Activated T-cell treated with anti-CD3 and anti-CD28 coated beads, Interleukin-2, amount 50 U/mL, for 24 hours (primary cell): ENCODE results near the gene ARHGAP23.
"Not testable (repeated sequence)": the region's sequence is repeated elsewhere in the genome, so short reads cannot be mapped to it uniquely, and the experiment has no call there.

ENCODE experiments used
- DNase-seq: peaks from one replicate; pipeline ENCODE4 v3.0.0-alpha.2; 2020
- H3K27ac Mint-ChIP-seq: 2 replicates; pipeline ENCODE4 v1.8.0; 2020; ENCODE audit warnings: mild to moderate bottlenecking, mixed read lengths
- H3K27me3 Mint-ChIP-seq: 2 replicates; pipeline ENCODE4 v1.8.0; 2020; ENCODE audit warnings: mixed read lengths
- H3K36me3 Mint-ChIP-seq: 2 replicates; pipeline ENCODE4 v1.8.0; 2020; ENCODE audit warnings: low read depth, mixed read lengths
- H3K4me1 Mint-ChIP-seq: 2 replicates; pipeline ENCODE4 v1.8.0; 2020; ENCODE audit warnings: low read depth, mixed read lengths
- H3K4me3 Mint-ChIP-seq: 2 replicates; pipeline ENCODE4 v1.8.0; 2020; ENCODE audit warnings: mild to moderate bottlenecking, moderate library complexity, mixed read lengths
- H3K9me3 Mint-ChIP-seq: 2 replicates; pipeline ENCODE4 v1.8.0; 2020; ENCODE audit warnings: mixed read lengths

Gene ARHGAP23

DNA sequence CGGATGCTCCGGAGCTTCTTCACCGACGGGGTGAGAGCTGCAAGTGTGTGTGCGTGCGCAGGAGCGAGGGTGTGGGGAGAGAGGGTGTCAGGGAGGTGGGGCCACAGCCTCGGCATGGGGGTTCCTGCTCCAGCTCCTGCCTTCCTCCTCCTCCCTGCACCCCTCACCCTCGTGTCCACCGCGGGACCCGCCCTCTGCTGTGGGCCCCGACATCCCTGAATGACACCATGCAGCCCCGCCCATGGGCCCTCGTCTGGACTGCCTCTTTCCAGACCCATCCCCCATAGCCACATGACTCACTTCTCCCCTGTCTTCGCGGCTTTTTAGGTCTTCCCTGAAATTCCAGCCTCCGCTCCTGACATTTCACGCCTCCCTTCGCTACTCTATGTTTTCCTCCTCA is 41.6 kb downstream of the ARHGAP23 start:
- Mint-ChIP-seq H3K4me3 (no peak overlapping the region), H3K27me3 (no peaks in the 10 kb centered on the region), H3K9me3 (no peaks in the 10 kb centered on the region), H3K4me1 (no peaks in the 10 kb centered on the region), H3K27ac (no peak overlapping the region), H3K36me3 (no peaks in the 10 kb centered on the region)
- DNase-seq, result no peak

DNA sequence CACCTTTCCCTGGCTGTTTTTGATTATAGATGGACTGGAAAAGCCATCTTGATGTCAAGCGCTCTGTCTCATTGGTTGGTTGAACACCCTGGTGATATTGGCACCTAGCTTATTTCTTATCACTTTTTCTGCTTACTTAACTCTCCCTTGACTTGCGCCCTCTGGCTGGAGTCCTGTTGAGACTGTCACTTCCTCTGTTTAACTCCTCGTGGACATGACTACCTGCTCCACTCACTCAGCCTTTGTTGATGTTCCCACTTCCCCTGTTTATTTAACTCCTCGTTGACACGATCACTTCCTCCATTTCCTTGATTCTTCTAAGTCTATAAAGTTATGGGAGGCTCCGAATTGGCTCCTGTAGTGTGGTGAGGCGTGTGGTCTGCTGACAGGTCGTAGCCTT is 43.0 kb downstream of the ARHGAP23 start:
- not testable (repeated sequence) for H3K4me1 Mint-ChIP-seq, H3K9me3 Mint-ChIP-seq, DNase-seq, H3K27me3 Mint-ChIP-seq, H3K36me3 Mint-ChIP-seq, H3K4me3 Mint-ChIP-seq, H3K27ac Mint-ChIP-seq

DNA sequence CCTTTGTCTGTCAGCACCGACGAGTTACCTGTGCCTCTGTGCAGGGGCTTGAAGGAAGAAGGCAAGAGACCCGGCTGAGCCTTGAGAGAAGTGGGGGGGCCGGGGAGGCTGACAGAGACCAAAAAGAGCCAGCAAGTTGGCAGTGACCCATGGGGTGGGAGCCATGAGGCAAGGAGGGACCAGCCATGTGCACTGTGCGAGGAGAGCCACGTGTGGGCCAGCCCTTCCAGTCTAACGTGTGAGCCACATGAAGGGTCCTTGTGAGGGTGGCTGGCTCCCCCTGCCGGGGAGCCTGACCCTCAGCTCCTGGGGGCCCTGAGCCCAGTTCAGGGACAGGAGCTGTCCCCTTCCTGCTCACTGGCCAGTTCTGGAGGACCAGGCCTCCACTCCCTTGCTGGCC is 46.4 kb downstream of the ARHGAP23 start:
- not testable (repeated sequence) for H3K36me3 Mint-ChIP-seq, H3K9me3 Mint-ChIP-seq, H3K27ac Mint-ChIP-seq, H3K4me1 Mint-ChIP-seq, DNase-seq, H3K27me3 Mint-ChIP-seq, H3K4me3 Mint-ChIP-seq

DNA sequence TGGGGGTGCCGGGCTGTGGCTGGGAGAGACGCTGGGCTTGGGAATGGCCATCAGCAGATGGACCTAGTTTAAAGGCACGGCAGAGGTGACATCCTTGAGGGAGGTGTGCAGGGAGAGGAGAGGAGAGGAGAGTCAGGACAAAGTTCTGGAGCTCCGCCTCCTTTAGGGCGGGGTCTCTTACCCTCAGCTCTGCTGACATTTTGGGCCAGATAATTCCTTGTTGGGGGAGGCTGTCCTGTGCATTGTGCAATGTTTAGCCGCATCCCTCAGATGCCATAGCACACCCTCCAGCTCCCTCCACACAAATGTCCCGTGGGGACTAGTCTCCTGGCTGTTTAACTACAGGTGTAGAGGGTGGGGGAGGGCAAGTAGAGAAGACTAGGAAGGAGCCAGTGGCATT is 48.3 kb downstream of the ARHGAP23 start:
- Mint-ChIP-seq H3K4me1 (no peaks in the 10 kb centered on the region), H3K27ac (no peak overlapping the region), H3K27me3 (no peaks in the 10 kb centered on the region), H3K9me3 (no peaks in the 10 kb centered on the region), H3K36me3 (no peaks in the 10 kb centered on the region), H3K4me3 (no peak overlapping the region)
- DNase-seq, result no peak

DNA sequence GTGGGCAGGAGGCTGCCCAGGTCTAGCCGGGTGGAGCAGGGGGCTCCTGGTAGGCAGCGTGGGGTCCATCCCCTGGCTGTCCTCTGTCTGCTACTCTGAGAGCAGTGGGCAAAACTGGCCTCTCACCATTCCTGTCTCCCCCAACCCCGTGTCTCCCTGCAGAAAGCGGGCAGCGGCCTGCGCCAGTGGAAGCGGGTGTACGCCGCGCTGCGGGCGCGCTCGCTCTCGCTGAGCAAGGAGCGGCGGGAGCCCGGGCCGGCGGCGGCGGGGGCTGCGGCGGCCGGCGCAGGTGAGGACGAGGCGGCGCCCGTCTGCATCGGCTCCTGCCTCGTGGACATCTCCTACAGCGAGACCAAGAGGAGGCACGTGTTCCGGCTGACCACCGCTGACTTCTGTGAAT is 49.2 kb downstream of the ARHGAP23 start:
- H3K9me3 Mint-ChIP-seq, DNase-seq, H3K36me3 Mint-ChIP-seq, H3K27ac Mint-ChIP-seq, H3K27me3 Mint-ChIP-seq, H3K4me1 Mint-ChIP-seq, H3K4me3 Mint-ChIP-seq: not testable (repeated sequence)

DNA sequence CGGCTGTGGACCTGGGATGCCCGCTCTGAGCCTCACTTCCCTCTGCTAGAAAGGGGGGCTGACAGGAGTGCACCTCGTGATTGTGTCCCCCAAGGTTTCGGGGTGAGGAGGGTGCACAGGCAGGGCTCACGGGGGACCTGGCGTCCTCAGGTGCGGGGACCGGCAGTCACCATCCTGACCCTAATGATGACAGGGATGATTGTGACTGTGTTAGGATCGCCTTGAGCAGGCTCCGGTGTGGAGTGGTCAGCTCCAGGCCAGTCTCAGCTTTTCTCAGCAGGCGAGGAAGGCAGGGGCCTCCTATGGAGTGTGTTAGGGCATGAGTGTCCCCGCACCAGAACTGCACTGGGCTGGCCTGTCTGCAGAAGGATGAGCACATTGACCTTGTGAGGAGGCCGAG is 49.7 kb downstream of the ARHGAP23 start:
- not testable (repeated sequence) for H3K36me3 Mint-ChIP-seq, DNase-seq, H3K9me3 Mint-ChIP-seq, H3K27ac Mint-ChIP-seq, H3K4me3 Mint-ChIP-seq, H3K27me3 Mint-ChIP-seq, H3K4me1 Mint-ChIP-seq

DNA sequence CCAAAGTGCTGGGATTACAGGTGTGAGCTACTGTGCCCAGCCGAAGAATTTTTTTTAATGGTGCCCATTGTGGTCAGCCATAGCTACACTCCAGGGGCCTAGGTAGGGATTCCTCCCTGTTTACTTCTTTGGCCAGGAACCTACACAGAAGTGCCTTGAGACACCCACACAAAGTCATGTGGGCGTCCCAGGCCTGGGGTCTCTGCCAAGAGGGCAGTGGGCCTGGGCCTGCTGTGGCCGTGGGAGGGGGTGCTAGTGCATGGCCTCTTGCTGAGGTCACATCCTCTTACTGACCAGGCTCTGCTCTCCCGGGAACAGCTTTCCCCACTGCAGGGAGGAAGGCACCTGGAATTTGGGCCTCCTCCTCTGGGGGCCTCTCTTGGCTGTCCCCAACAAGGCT is 50.4 kb downstream of the ARHGAP23 start:
- not testable (repeated sequence) for H3K27ac Mint-ChIP-seq, H3K4me3 Mint-ChIP-seq, DNase-seq, H3K4me1 Mint-ChIP-seq, H3K27me3 Mint-ChIP-seq, H3K36me3 Mint-ChIP-seq, H3K9me3 Mint-ChIP-seq

DNA sequence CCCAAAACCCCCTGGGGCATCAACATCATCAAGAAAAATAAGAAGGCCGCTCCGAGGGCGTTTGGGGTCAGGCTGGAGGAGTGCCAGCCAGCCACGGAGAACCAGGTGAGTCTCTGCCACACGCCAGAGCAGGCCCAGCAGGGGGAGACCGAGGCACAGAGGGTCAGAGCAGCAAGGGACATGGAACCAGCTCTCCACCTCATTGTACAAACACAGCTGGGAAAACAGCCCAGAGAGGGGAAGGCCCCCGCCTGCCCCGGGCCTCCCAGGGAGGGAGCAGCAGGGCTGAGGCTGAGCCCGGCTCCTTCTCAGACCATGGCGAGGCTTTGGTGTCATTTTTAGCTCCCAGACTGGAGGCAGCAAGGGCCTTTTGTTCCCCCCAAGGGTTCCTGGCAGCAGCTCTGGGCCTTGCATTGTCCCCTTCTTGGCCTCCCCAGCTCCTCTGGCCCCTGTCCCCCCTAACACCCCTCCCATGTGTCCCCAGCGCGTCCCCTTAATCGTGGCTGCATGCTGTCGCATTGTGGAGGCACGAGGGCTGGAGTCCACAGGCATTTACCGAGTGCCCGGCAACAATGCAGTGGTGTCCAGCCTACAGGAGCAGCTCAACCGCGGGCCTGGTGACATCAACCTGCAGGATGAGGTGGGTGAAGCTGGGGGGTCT is 53.9 kb downstream of the ARHGAP23 start:
- H3K36me3 Mint-ChIP-seq, DNase-seq, H3K9me3 Mint-ChIP-seq, H3K27ac Mint-ChIP-seq, H3K4me3 Mint-ChIP-seq, H3K27me3 Mint-ChIP-seq: not testable (repeated sequence)
- peaks cover 12% of the 10 kb centered on the region for H3K4me1 Mint-ChIP-seq

DNA sequence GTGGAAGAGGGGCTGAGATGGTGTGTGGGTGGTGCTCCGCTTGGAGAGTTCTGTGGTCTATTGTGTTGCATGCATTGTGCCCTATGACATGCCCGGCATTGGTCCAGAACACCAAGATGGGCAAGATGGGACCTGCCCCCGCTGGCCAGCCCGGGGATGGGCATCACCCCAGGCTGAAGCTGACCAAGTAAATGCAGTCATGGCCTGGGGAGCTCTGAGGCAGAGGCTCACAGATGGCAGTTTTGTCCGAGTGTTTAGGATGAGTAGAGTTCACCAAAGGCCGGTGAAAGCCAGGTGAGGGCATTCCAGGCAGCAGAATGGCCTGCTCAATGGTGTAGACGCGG is 54.4 kb downstream of the ARHGAP23 start:
- H3K36me3 Mint-ChIP-seq, H3K9me3 Mint-ChIP-seq, H3K27ac Mint-ChIP-seq: not testable (repeated sequence)

DNA sequence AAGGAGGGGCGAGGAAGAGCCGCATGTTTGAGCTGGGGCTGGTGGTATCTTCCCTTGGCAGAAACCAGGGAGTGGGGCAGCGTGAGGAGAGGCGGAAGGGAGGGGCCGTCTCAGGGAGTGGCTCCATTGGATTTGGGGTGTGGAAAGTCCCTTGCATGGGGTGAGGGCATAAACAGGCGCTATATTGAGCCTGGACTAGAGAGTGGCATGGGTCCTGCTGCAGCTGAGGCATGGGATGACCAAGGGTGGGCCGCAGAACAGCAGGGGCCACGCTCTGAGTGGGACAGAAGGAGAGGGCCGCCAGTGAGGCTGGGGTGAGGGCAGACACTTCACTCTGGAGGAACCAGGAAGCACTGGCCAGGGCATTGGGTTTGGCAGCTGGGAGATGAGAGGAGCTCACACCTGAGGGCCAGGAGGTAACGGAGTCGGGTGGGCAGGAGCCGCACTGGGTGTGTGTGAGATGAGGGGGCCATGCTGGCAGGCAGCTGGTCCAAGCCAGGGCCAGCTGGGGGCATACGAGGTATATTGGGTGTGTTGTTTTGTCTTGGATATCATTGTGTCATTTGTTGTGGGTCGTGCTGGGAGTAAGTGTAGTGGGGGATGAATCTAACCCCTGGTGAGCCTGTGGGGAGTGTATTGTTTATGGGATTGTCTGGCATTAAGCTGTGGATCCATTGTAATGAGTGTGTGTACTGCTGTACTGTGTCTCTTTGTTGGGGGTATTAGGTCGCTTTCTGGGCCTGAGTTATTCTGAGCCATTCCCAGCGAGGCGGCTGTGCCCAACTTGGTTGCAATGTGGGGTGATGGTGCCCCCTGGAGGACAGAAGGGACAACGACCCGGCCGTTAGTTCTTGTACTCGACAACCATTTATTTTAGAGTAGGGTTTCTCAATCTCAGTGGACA is 56.2 kb downstream of the ARHGAP23 start:
- H3K9me3 Mint-ChIP-seq, H3K27ac Mint-ChIP-seq, H3K36me3 Mint-ChIP-seq, H3K27me3 Mint-ChIP-seq, H3K4me3 Mint-ChIP-seq: not testable (repeated sequence)
- DNase-seq, result peak; percentile 76
- H3K4me1 Mint-ChIP-seq, result peaks cover 12% of the 10 kb centered on the region

More for the DNA sequence above, 54.4 kb downstream of the ARHGAP23 start:
- H3K27me3 Mint-ChIP-seq, DNase-seq, H3K4me3 Mint-ChIP-seq: not testable (repeated sequence)
- H3K4me1 Mint-ChIP-seq, result peaks cover 12% of the 10 kb centered on the region

DNA sequence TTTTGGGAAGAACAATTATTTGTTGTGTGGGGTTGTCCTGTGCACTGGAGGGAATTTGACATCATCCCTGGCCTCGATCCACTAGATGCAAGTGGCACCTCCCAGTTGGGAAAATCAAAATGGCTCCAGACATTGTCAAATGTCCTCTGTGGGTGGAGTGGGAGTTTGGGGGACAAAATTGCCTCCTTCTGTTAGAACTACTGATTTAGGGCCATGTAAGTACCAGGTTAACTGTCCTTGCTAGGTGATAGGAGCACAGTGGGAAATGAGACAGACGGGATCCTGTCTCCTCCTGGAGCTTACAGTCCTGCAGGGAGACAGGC is 56.8 kb downstream of the ARHGAP23 start:
- Mint-ChIP-seq H3K4me3 (peak overlapping the region; percentile 4), H3K36me3 (no peaks in the 10 kb centered on the region)

DNA sequence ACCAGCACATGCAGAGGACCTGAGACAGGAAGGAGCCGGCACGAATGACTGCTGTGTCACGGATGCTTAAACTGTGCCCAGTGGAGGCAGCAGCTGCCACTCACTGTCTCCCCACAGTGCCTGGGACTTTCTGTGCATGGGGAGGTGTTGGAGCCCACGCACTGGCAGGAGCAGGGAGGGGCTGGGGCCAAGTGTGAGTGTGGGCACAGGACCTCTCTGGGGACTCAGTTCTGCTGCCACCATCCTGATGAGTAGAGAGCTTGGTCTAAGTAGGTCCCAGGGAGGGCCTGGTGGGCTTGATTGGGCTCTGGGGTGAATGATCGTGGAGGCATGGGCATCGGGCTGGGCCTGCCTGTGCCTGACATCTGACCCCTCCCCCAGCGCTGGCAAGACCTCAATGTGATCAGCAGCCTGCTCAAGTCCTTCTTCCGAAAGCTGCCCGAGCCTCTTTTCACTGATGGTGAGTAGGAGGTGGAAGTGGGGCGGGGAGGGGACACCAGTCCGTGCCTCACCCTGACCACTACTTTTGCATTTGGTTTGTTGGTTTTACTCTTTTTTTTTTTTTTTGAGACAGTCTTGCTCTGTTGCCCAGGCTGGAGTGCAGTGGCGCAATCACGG is 57.5 kb downstream of the ARHGAP23 start:
- peak; percentile 62 for DNase-seq
- H3K9me3 Mint-ChIP-seq, H3K36me3 Mint-ChIP-seq, H3K27me3 Mint-ChIP-seq: not testable (repeated sequence)
- Mint-ChIP-seq H3K27ac (peak overlapping the region; percentile 67), H3K4me1 (peaks cover 12% of the 10 kb centered on the region), H3K4me3 (peak overlapping the region; percentile 4)

More for the DNA sequence above, 56.8 kb downstream of the ARHGAP23 start:
- Mint-ChIP-seq H3K4me1 (peaks cover 12% of the 10 kb centered on the region), H3K27ac (peak overlapping the region; percentile 67), H3K27me3 (peaks cover 5% of the 10 kb centered on the region), H3K9me3 (no peaks in the 10 kb centered on the region)
- DNase-seq, result no peak

DNA sequence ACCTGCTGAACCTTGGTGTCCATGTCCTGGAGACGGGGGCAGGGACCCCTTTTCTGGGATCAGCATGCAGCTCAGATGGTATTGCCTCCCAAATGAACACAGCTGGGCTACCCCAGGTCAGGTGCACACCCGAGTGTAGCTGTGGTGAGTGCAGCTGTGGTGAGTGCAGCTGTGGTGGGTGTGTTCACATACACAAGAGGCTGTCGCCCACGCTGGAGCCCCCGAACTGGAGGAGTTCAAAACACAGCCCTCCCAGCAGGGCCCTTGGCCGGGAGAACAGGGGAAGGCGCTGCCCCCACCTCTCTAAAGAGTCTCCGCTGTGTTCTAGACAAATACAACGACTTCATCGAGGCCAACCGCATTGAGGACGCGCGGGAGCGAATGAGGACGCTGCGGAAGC is 61.5 kb downstream of the ARHGAP23 start:
- H3K4me3 Mint-ChIP-seq, H3K27me3 Mint-ChIP-seq, H3K9me3 Mint-ChIP-seq, H3K27ac Mint-ChIP-seq, H3K36me3 Mint-ChIP-seq, DNase-seq: not testable (repeated sequence)
- peaks cover 13% of the 10 kb centered on the region for H3K4me1 Mint-ChIP-seq

DNA sequence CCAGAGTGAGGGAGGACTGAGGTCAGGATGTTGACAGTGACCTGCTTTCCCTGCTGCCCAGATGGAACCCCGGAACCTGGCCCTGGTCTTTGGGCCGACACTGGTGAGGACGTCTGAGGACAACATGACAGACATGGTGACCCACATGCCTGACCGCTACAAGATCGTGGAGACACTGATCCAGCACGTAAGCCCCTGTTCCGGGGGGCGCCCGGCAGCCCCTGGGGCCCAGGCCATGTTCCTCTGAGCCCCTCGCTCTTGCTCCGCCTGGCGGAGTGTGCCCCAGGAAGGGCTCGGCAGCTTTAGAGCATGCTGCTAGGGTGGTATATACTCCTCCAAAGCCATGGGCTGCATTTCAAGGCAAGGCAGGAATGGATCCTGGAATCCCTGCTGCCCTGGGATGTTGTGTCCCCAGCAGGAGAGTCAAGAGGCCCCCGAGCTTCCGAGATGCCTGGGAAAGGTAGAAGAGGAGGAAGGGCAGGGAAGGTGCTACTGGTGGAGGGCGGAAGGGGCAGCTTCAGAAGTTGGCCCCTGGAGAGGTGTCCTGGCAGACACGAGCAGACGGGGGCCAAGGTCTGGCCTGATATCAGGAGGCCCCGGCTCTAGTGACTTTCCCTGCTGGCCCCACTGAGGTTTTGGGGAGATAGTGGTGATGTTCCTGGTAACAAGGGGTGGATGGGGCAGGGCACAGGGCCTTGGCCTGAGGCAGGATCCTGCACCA is 63.2 kb downstream of the ARHGAP23 start:
- not testable (repeated sequence) for H3K4me3 Mint-ChIP-seq, H3K27ac Mint-ChIP-seq, DNase-seq, H3K27me3 Mint-ChIP-seq, H3K9me3 Mint-ChIP-seq, H3K4me1 Mint-ChIP-seq, H3K36me3 Mint-ChIP-seq
